Measurements from ENCODE around the gene RFTN1.
A peak's percentile ranks its signal among the peaks of the same experiment; 100 is the strongest.

RFTN1 gene, protein sequence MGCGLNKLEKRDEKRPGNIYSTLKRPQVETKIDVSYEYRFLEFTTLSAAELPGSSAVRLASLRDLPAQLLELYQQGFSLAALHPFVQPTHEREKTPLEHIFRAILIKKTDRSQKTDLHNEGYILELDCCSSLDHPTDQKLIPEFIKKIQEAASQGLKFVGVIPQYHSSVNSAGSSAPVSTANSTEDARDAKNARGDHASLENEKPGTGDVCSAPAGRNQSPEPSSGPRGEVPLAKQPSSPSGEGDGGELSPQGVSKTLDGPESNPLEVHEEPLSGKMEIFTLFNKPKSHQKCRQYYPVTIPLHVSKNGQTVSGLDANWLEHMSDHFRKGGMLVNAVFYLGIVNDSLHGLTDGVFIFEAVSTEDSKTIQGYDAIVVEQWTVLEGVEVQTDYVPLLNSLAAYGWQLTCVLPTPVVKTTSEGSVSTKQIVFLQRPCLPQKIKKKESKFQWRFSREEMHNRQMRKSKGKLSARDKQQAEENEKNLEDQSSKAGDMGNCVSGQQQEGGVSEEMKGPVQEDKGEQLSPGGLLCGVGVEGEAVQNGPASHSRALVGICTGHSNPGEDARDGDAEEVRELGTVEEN

DNA sequence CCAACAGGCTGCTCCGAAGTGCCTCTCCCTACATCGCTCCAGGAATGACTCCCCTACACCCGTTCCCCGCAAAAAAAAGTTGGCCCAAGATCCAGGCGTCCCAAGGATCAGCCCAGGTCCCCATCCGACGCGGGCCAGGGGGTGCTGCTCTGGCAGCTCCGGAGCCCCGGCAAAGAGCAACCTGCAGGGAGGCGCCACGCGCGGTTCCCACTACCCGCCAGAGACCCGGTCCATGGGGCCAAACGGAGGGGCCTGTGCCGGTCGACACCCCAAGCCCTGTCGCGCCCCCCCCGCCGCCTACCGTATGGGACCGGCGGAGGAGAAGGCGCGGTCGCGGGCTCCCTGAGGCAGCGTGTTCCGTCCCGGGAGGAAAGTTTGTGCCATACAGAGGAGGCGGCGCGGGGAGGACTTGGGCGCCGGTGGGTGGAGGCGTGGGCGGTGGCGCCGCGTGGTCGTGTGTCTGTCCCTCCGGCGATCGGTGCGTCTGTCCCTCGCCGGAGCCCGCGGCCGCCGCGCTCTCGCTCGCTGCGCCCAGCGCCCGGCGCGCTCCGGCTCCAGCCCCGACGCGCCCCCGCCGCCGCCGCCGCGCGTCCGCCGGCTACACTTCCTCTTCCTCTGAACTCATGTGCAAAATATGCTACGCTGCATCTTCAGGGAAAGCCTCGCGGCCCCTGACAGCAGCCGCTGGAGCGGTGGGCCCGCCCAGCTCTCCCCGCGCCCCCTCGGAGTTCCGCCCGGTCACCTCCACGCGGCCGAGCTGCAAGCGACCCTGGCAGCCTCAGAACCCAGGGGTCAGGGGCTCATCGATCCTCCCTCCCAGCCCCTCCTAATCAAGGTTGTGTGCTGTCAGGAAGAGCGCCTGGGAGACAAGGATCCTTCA, at the start of gene RFTN1:
Gene RFTN1, minus strand, starts transcription at position 559 of the 880 bp plus-strand sequence. CDS start 19,830 bp downstream, outside the sequence.
- no peak for DNase-seq (ENCODE audit: low read depth, low spot score)

DNA sequence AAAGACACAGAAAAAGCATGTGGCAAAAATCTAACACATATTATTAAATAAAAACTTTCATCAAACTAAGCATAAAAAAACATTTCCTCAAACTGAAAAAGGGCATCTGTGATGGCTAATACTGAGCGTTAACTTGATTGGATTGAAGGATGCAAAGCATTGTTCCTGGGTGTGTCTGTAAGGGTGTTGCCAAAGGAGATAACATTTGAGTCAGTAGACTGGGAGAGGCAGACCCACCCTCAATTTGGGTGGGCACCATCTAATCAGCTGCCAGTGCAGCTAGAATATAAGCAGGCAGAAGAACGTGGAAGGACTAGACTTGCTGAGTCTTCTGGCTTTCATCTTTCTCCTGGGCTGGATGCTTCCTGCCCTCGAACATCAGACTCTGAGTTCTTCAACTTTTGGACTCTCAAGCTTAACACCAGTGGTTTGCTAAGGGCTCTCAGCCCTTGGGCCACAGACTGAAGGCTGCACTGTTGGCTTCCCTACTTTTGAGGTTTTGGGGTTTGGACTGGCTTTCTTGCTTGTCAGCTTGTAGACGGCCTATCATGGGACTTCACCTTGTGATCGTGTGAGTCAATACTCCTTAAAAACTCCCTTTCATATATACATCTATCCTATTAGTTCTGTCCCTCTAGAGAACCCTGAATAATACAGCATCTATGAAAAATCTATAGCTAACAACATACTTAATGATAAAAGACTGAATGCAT, 46.3 kb upstream of the RFTN1 start:
- no peak for DNase-seq (ENCODE audit: low read depth, low spot score)

DNA sequence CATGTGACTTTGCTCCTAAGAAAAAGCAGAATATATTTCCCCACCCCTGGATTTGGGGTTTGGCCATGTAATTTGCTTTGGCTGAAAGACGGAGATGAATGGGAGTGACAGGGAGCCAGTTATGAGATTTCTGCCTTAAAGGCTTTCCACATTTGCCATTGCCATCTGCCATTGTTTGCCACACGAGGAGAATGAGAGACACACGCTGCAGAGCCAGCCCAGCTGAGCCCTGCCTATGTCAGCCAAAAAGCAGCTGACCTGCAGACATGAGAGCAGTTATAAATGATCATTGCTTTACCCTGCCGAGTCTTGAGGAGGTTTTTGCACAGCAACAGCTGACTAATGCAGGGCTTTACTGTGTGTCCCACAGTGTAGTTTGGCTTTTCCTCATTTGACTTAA, 40.6 kb upstream of the RFTN1 start:
- DNase-seq (ENCODE audit: low read depth, low spot score), result no peak

DNA sequence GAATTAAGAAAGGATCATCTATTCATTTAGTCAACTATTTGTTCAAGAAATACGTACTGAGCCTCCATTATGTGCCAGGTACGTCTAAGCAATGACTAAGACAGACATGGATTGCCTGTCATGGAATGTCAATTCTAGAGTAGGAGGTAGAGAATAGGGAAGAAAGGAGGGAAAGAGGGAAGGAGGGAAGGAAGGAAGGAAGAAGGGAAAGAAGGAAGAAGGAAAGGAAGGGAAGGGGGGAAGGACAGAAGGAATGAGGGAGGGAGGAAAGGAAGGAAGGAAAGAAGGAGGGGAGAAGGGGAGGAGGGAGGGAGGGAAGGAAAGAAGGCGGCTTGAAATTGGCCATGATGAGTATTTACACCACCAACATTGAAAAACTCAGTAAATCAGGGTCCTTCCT, 39.3 kb upstream of the RFTN1 start:
- DNase-seq (ENCODE audit: low read depth, low spot score), result no peak

DNA sequence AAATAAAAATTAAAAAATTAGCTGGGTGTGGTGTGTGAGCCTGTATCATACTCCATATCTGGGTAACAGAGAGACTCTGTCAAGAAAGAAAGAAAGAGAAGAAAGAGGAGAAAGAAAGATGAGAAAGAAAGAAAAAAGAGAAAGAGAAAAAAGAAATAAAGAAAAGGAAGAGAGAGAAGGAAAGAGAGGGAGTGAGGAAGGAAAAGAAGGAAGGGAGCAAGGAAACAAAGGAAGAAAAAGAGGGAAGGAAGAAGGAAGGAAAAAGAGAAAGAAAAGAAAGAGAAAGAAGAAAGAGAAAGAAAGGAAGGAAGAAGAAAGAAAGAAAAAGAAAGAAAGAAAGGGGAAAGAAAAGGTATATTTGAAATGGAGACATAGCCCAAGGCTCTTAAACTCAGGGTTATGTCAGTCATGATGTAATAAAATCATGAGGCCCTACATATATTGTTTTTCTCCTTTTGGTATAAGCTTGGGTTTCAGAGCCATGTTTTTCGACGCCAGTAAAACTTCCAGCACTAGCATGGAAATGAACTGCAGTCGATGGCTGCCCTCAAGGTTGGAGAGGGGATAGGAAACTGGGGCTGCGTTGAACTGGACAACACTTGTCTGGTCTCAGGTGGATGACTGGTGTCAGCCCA, 38.0 kb upstream of the RFTN1 start:
- no peak for DNase-seq (ENCODE audit: low read depth, low spot score)

DNA sequence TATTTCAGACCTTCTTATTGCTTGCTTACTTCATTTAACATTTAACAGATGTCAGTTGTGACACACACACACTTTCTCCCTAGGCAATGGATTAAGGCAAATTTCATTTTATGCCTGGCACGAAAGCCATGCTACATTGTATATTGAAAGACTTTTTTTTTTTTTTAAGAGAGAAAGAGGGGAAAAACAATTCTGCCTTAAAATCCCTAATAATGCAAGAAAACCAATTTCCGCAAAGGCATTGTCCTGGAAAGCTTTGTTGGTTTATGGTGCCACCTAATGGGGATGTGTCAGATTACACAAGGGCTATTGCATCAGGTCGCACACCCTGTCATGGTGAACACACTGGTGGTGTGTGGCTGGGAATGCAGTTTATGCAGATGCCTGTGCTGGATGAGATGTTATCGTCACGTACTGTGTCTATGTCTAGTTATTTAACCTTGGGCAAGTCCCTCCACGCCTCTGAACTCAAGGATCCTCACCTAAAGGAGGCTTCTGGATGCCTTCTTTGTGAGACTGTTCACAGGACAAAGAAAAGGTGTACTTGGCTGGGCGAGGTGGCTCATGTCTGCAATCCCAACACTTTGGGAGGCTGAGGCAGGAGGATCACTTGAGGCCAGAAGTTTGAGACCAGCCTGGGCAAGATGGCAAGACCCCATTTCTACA, 37.3 kb upstream of the RFTN1 start:
- DNase-seq (ENCODE audit: low read depth, low spot score), result peak; percentile 57

DNA sequence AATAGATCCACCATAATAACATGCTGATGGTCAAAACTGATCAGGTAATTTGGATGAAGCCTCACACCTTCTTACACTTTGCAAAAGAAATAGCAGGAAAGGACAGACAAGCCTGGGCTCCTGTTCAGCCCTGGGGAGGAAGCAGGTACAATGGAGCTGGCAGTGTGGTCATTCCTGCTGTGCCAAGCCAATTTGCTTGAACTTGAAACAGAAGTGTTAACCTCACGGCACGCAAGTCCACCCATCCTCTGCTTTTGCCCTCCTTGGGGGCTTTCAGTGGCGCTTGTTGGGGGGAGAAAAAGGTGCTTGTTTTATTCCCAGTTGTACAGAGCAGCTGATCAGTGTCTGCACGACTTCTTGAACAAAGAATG, 36.8 kb upstream of the RFTN1 start:
- DNase-seq (ENCODE audit: low read depth, low spot score), result no peak

DNA sequence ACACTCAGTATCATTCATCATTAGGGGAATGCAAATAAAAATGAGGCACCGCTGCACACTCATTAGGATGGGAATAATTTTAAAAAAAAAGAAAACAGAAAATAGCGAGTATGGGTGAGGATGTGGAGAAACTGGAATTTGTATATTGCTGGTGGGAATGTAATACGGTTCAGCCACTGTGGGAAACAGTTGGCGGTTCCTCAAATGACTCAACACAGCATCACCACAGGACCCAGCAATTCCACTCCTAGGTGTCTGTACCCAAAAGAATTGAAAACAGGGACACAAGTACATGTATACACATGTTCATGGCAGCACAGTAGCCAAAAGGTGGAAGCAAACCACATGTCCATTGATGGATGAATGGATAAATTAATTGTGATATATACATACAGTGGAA, 35.2 kb upstream of the RFTN1 start:
- DNase-seq (ENCODE audit: low read depth, low spot score), result no peak

DNA sequence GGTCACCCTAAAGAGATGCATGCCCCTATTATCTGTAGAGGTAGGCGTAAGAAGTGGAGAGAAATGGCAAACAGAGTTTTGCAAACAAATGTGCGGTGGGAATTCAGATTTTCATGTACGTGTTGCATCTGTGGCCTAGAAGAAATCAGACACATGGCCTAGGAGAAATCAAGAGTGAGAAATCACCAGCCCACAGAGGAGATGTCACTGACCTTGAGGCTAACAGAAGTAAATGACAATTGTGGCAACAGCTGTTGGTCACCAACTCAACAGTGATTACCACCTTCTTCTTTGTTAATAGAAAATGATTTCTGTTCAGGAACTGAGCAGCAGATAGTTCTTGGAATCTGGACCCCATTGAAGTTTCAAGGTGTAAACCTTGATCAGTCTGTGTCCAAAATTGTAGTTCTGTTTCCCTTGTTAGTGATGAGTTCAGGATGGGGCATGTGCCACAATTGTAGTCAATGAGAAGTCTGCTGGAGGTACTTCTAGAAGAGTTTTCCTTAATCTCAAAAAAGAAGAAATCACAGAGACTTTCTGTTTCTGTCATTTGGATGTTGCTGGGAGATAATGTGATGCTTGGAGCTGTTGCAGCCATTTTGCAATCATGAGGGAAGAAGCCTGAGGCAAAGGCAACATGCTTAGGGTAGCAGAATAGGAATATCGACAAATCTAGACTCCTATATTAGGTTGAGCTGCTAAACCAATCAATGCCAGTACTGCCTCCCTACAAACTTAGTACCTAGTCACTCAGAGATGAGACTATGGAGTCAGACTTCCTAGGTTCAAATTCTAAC, 34.3 kb upstream of the RFTN1 start:
- DNase-seq (ENCODE audit: low read depth, low spot score), result no peak

DNA sequence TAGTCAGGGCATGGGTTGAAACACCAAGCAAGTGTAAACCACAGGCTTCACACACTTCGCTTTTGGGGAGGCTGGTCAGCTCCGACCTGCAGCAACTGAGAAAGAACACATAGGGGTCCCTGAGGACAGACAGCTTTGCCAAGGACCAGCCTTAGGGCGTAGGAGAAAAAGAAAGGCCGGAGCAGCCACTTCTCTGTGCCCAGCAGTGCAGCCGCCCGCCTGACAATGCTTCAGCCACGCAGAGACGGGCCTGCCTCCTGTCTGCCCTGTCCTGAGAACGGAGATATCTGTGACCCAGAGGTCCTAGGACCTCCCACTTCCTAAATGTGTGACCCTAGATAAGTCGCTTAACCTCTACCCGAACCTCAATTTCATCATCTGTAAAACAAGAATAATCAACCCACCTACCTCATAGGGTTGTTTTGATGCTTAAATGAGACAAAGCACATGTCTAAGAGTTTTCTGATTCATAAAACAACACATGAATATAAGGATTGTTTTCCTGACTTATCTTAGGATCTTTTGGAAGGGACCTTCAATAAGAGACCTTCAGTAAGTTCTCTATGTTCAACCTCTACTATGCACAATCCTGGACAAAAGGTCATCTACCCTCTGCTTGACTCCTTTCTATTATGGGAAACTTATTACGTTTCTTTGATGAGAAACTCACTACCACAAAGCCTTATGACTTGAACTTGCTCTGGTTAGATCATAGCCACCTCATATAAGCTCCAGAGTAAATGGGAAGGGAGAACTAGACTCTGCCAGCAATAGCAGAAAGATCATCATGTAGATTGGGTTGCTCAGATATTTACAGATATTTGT, 32.9 kb upstream of the RFTN1 start:
- no peak for DNase-seq (ENCODE audit: low read depth, low spot score)

DNA sequence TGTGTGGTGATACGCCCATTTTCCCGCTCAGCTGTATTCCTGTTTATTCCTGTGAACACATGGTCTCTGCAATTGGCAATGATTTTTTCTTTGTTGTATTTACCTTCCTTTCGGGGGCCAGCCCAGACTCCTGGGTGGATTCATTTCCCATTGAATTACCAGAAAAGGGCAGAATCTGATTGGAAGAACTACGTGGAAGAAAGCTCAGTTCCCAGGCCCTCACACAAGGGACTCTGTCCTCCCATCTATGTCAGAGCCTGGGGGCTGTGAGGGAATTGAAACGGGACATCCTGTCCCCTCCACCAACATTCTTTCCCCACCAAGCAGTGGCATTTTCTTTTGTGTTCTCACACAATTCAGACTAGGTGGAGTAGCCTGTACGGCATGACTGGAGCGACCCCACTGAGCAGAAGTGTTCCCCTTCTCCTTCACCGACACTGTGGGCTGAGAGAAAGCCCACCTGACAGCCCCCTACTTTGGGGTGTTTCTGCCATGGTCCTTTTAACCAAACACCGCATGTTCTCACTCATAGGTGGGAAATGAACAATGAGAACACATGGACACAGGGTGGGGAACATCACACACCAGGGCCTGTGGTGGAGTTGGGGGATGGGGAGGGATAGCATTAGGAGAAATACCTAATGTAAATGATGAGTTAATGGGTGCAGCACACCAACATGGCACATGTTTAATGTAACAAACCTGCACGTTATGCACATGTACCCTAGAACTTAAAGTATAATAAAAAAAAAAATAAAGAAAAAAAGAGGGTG, 32.1 kb upstream of the RFTN1 start:
- no peak for DNase-seq (ENCODE audit: low read depth, low spot score)

DNA sequence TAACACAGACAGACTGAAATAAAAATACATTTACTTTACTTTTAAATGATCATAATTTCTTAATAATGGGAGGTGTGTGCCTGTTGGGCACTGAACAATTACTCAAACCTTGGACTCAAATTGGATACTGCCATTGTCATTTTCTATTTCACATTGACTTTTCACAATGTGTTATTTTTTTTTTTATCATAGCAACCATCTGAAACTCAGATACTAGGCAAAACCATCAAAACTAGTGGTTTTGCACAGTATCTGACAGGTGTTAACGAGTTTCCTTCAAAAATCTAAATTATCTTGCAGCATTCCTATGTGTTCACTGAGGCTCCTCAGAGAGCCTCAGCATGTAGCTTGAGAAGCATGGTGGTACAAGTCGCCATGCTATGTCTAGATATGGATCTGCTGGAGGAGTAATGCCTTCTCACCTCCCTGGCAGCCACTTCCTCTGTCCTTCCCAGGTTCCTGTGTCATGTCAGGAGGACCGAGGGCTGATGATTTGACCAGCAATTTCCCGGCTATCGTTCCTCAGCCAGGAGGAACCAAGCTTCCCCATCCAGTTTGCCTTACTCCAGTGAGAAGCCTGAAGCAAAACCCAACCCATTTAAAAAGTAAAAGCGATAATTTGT, 29.9 kb upstream of the RFTN1 start:
- no peak for DNase-seq (ENCODE audit: low read depth, low spot score)

DNA sequence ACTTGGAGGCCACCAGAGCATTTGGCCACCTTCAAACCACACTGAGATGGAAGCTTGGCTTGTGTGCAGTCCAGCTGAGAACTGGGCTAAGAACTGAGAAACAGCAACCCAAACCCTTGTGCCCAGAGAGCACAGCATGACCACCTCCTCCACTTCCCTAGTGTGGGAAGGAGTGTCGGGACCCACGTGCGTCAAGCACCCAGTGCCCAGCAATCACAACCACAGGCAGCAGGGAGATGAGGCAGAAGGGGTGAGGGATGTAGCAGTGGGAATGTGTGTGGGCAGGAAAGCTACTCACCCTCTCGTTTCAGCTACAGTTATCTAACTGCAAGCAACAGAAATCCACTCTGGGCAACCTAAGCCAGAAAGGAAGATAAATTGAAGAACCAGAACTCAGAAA, 25.0 kb upstream of the RFTN1 start:
- DNase-seq (ENCODE audit: low read depth, low spot score), result no peak

DNA sequence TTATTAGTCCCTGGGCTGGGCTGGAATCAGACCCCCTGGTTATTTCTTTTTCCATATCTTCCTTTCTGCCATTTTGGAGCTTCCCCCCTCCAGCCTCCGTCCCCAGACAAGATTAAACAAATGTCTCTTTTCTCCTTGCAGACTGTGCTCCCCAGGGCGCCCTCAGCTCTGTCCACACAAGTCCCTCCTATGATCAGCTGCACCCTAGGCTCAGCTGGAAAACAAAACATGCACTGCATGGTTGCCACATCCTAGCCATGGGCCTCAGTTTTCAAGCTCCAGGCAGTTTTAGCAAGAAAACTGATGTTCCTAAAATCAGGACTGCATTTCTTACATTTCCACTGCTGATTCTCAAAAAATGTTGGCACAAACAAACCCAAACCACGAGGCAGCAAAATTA, 23.5 kb upstream of the RFTN1 start:
- no peak for DNase-seq (ENCODE audit: low read depth, low spot score)

DNA sequence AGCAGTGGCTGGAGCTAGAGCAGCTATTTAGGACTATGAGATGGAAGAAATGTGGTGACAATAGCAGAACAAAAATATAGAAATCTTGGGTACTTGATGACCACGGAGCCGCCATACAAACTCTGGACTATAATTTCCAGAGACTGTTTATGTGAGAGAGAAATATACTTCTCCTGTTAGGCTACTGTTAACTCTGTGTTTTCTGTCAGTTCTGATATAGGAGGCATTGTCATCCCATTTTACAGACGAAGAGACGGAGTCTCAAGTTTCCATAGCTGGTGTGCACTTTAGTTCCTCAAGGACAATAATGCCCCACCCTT, 22.8 kb upstream of the RFTN1 start:
- no peak for DNase-seq (ENCODE audit: low read depth, low spot score)

DNA sequence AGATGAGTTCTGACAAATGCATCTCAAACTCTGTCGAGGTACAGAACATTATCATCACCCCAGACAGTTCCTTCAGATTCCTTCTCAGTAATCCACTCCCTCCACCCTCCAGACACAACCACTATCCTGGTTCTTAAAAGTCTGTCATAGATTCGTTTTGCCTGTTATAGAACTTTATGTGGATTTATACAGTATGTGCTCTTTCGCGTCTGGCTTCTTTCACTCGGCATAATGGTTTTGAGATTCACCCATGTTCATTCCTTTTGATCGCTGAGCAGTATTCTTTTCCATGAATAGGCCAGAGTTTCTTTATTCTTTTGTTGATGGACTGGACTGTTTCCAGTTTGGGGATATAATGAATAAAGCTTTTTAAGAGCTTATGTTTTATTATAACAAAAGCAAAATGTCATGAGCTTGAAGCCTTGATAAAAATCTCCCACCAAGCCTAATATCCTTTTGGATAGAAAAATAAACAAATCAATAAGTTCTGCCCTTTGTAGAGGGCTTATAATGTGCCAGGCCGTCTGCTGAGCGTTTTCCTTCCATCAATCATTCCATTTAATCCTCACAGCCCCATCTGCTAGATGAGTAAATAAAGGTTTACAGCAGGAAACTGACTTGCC, 21.3 kb upstream of the RFTN1 start:
- DNase-seq (ENCODE audit: low read depth, low spot score), result no peak

DNA sequence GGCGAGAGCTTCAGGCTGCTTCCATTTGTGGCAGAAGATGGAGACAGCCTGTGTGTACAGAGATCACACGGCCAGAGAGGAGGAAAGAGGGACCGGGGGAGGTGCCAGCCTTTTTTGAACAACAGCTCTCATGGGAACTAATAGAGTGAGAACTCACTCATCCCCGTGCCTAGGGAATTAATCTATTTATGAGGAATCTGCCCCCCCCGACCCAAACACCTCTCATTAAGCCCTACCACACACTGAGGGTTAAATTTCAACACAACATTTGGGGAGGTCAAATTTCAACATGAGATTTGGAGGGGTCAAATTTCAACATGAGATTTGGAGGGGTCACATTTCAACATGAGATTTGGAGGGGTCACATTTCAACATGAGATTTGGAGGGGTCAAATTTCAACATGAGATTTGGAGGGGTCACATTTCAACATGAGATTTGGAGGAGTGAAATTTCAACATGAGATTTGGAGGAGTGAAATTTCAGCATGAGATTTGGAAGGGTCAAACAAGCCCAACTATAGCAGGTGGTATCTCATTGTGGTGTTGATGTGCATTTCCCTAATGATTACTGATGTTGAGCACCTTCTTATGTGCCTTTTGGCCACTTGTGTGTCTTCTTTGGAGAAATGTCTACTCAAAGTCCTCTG, 20.6 kb upstream of the RFTN1 start:
- DNase-seq (ENCODE audit: low read depth, low spot score), result no peak

Measured in activated CD4-positive, CD25-positive, alpha-beta regulatory T cell treated with anti-CD3 and anti-CD28 coated beads, Interleukin-2, amount 50 U/mL, for 16 hours (primary cell).